IMR-90 (cell line): ENCODE data around the gene B3GNT9. TPM values are rescaled to one million over a fixed set of nuclear protein-coding genes. Genes with fewer than 3 reads are reported as not detected.
A peak's percentile ranks its signal among the peaks of the same experiment; 100 is the strongest.

Experiments used
- ATAC-seq: fragments of 200-7000 bp; cut with Tn5 transposase; 2 replicates; pipeline ENCODE4 v1.9.1; 2020; ENCODE audit warnings: low read depth, mild to moderate bottlenecking, moderate library complexity
- BruUV-seq: library from RNA; stranded (reverse); fragments of 400-500 nt; replicated peaks from 2 replicates; lab custom pipeline; 2021; lab: Mats Ljungman, UMichigan
- CTCF ChIA-PET: fragments of 300-600 bp; formaldehyde crosslinking; extraction: SDS; loops from one replicate; lab custom pipeline; 2021; ENCODE audit warnings: antibody characterized with exemption; lab: Yijun Ruan, JAX
- POLR2A ChIA-PET: fragments of 300-600 bp; sonication (Branson Sonifier 250); formaldehyde crosslinking; loops from one replicate; lab custom pipeline; 2022; ENCODE audit warnings: antibody characterized with exemption; ENCODE audit not compliant: unreplicated experiment; lab: Charles Lee
- DNase-seq: peaks from one replicate; pipeline ENCODE4 v3.0.0; 2013
- H2AFZ ChIP-seq: replicated peaks from 2 replicates; pipeline ENCODE3; 2013; ENCODE audit warnings: low read length, mild to moderate bottlenecking; ENCODE audit not compliant: poor library complexity
- H2AK5ac ChIP-seq: 2 replicates; pipeline ENCODE4 v1.6.1; 2013; ENCODE audit warnings: low read depth, low read length, inconsistent platforms
- H2AK9ac ChIP-seq: replicated peaks from 2 replicates; pipeline ENCODE3; 2013; ENCODE audit warnings: mild to moderate bottlenecking, low read depth, low read length, moderate library complexity; ENCODE audit not compliant: poor library complexity
- H2BK120ac ChIP-seq: 2 replicates; pipeline ENCODE4 v1.6.1; 2013; ENCODE audit warnings: low read depth, low read length, inconsistent platforms
- H2BK15ac ChIP-seq: 3 replicates; pipeline ENCODE4 v1.6.1; 2013; ENCODE audit warnings: low read depth, low read length, inconsistent platforms
- H2BK20ac ChIP-seq: 2 replicates; pipeline ENCODE4 v1.6.1; 2013; ENCODE audit warnings: low read depth, mild to moderate bottlenecking, inconsistent platforms, low read length, moderate library complexity
- H2BK5ac ChIP-seq: 2 replicates; pipeline ENCODE4 v1.6.1; 2013; ENCODE audit warnings: mild to moderate bottlenecking, low read depth, low read length, inconsistent platforms; ENCODE audit not compliant: poor library complexity, severe bottlenecking
- H3K14ac ChIP-seq: replicated peaks from 2 replicates; pipeline ENCODE4 v1.6.1; 2013; ENCODE audit warnings: low read depth, low read length, inconsistent platforms
- H3K18ac ChIP-seq: 2 replicates; pipeline ENCODE4 v1.6.1; 2013; ENCODE audit warnings: low read depth, low read length, control low read depth
- H3K23ac ChIP-seq: 2 replicates; pipeline ENCODE4 v1.6.1; 2013; ENCODE audit warnings: low read depth, low read length, inconsistent platforms
- H3K27ac ChIP-seq: 2 replicates; pipeline ENCODE4 v1.5.1; 2013; ENCODE audit warnings: mild to moderate bottlenecking, control low read depth, low read length; ENCODE audit not compliant: insufficient read depth
- H3K27me3 ChIP-seq: 2 replicates; pipeline ENCODE4 v1.6.1; 2013; ENCODE audit warnings: low read length; ENCODE audit not compliant: control insufficient read depth, insufficient read depth
- H3K36me3 ChIP-seq: 2 replicates; pipeline ENCODE4 v1.6.1; 2013; ENCODE audit warnings: low read length, mixed read lengths; ENCODE audit not compliant: control insufficient read depth, insufficient read depth
- H3K4ac ChIP-seq: 2 replicates; pipeline ENCODE4 v1.6.1; 2013; ENCODE audit warnings: low read depth, low read length, inconsistent platforms
- H3K4me1 ChIP-seq: 2 replicates; pipeline ENCODE4 v1.6.1; 2013; ENCODE audit warnings: low read length, mixed read lengths; ENCODE audit not compliant: control insufficient read depth, insufficient read depth
- H3K4me2 ChIP-seq: 2 replicates; pipeline ENCODE4 v1.6.1; 2013; ENCODE audit warnings: low read depth, mild to moderate bottlenecking, control low read depth, low read length, moderate library complexity
- H3K4me3 ChIP-seq: 2 replicates; pipeline ENCODE4 v1.5.1; 2013; ENCODE audit warnings: low read depth, mild to moderate bottlenecking, control low read depth, low read length, moderate library complexity; ENCODE audit not compliant: insufficient read depth
- H3K56ac ChIP-seq: 2 replicates; pipeline ENCODE4 v1.6.1; 2013; ENCODE audit warnings: low read length, inconsistent platforms; ENCODE audit not compliant: insufficient read depth; ENCODE audit errors: extremely low read depth
- H3K79me1 ChIP-seq, 2 experiments: 2 replicates each; pipeline ENCODE4 v1.6.1; 2013; ENCODE audit warnings: low read length in 2 of 2, inconsistent platforms in 1 of 2, low read depth in 1 of 2
- H3K9ac ChIP-seq: 2 replicates; pipeline ENCODE4 v1.6.1; 2013; ENCODE audit warnings: low read depth, low read length, control low read depth
- H3K9me1 ChIP-seq: 2 replicates; pipeline ENCODE4 v1.6.1; 2013; ENCODE audit warnings: low read length, inconsistent platforms; ENCODE audit not compliant: insufficient read depth
- H3K9me3 ChIP-seq: 2 replicates; pipeline ENCODE4 v1.6.1; 2013; ENCODE audit warnings: low read length; ENCODE audit not compliant: control insufficient read depth, insufficient read depth
- H4K20me1 ChIP-seq: 2 replicates; pipeline ENCODE4 v1.6.1; 2013; ENCODE audit warnings: low read length, inconsistent platforms; ENCODE audit not compliant: insufficient read depth
- H4K5ac ChIP-seq: 2 replicates; pipeline ENCODE4 v1.6.1; 2013; ENCODE audit warnings: mild to moderate bottlenecking, low read depth, low read length, control low read depth
- H4K8ac ChIP-seq, 2 experiments: 2 replicates each; pipeline ENCODE4 v1.6.1; 2013; ENCODE audit warnings: low read depth in 2 of 2, low read length in 2 of 2, control low read depth in 1 of 2, inconsistent platforms in 1 of 2
- H4K91ac ChIP-seq: 2 replicates; pipeline ENCODE4 v1.6.1; 2013; ENCODE audit warnings: low read depth, low read length, inconsistent platforms; ENCODE audit not compliant: insufficient read depth
- BHLHE40 ChIP-seq: fragments of 150-350 bp; IDR thresholded peaks from 2 replicates; pipeline ENCODE4 v1.6.1; 2016; ENCODE audit warnings: mild to moderate bottlenecking, low read depth, low read length
- CEBPB ChIP-seq: IDR thresholded peaks from 2 replicates; pipeline ENCODE4 v1.6.1; 2012; ENCODE audit warnings: low read depth, low read length, improper control_type of control experiment
- CHD1 ChIP-seq: IDR thresholded peaks from 2 replicates; pipeline ENCODE4 v1.6.1; 2012; ENCODE audit warnings: low read depth, low read length, improper control_type of control experiment
- CTCF ChIP-seq: conservative IDR thresholded peaks from 2 replicates; pipeline ENCODE4 v1.5.1; 2012; ENCODE audit warnings: mild to moderate bottlenecking, low read depth, low read length, improper control_type of control experiment
- FOS ChIP-seq: fragments of 150-350 bp; IDR thresholded peaks from 2 replicates; pipeline ENCODE4 v1.6.1; 2016; ENCODE audit warnings: low read depth, low read length
- MAFK ChIP-seq: IDR thresholded peaks from 2 replicates; pipeline ENCODE4 v1.6.1; 2012; ENCODE audit warnings: low read depth, low read length, improper control_type of control experiment
- MAZ ChIP-seq: IDR thresholded peaks from 2 replicates; pipeline ENCODE4 v1.6.1; 2012; ENCODE audit warnings: low read depth, mild to moderate bottlenecking, low read length, improper control_type of control experiment, moderate library complexity, borderline replicate concordance
- MXI1 ChIP-seq: IDR thresholded peaks from 2 replicates; pipeline ENCODE4 v1.6.1; 2012; ENCODE audit warnings: low read depth, mild to moderate bottlenecking, low read length, moderate library complexity, borderline replicate concordance
- NFE2L2 ChIP-seq: fragments of 150-350 bp; IDR thresholded peaks from 2 replicates; pipeline ENCODE4 v1.6.1; 2016; ENCODE audit warnings: low read depth, mild to moderate bottlenecking, low read length
- POLR2A ChIP-seq: IDR thresholded peaks from 2 replicates; pipeline ENCODE4 v1.6.1; 2012; ENCODE audit warnings: mild to moderate bottlenecking, low read depth, low read length
- RAD21 ChIP-seq: IDR thresholded peaks from 2 replicates; pipeline ENCODE4 v1.6.1; 2012; ENCODE audit warnings: low read length, improper control_type of control experiment
- RCOR1 ChIP-seq: IDR thresholded peaks from 2 replicates; pipeline ENCODE4 v1.6.1; 2012; ENCODE audit warnings: mild to moderate bottlenecking, low read length, improper control_type of control experiment; ENCODE audit not compliant: insufficient replicate concordance
- RFX5 ChIP-seq: IDR thresholded peaks from 2 replicates; pipeline ENCODE4 v1.8.0; 2012; ENCODE audit warnings: low read depth, mild to moderate bottlenecking, low read length, moderate library complexity
- SMC3 ChIP-seq: fragments of 150-350 bp; IDR thresholded peaks from 2 replicates; pipeline ENCODE4 v1.6.1; 2016; ENCODE audit warnings: low read depth, mild to moderate bottlenecking, antibody characterized with exemption, low read length, moderate library complexity
- WGBS, 2 experiments: methylation state at CpG; one replicate each; pipeline versions ENCODE4 v1.1.5 to v1.1.7; 2013; ENCODE audit warnings: missing lambda C conversion rate in 2 of 2; ENCODE audit not compliant: insufficient read length in 1 of 2; ENCODE audit errors: extremely low coverage in 2 of 2; 5-methylcytosine and 5-hydroxymethylcytosine counted together
- dilution Hi-C: fragments of 300-500 bp; cut with HindIII; formaldehyde crosslinking; loops from one replicate; pipeline ENCODE4 v1.14.3; 2018; ENCODE audit warnings: low sequenced_read_pairs; ENCODE audit not compliant: unreplicated experiment
- in situ Hi-C: fragments of 300-500 bp; cut with MboI; formaldehyde crosslinking; loops from 3 replicates; pipeline ENCODE4 v1.14.3; 2019; ENCODE audit warnings: low sequenced_read_pairs, inconsistent platforms, mixed read lengths
- intact Hi-C: fragments of 100-400 bp; cut with micrococcal nuclease; formaldehyde crosslinking; loops from 2 replicates; pipeline ENCODE4 v1.10.0; 2022
- polyA plus RNA-seq, 3 experiments: library from polyadenylated mRNA; depleted of rRNA; stranded (reverse); fragments of >200 nt; gene quantifications; 2 replicates each; pipeline ENCODE4 v1.2.3, GENCODE V29; 2012; ENCODE audit warnings: low replicate concordance in 1 of 3
- total RNA-seq: library from RNA; depleted of rRNA; stranded (reverse); fragments of >200 nt; gene quantifications from 2 replicates; pipeline ENCODE4 v1.2.3, GENCODE V29; 2012
- TF ChIP-seq, protein P1 (sequence below): fragments of 150-350 bp; IDR thresholded peaks from 2 replicates; pipeline ENCODE4 v1.6.1; 2017; ENCODE audit warnings: mild to moderate bottlenecking, antibody characterized with exemption, low read length, low read depth
- TF ChIP-seq, protein P2 (sequence below): fragments of 150-350 bp; IDR thresholded peaks from 2 replicates; pipeline ENCODE4 v1.6.1; 2016; ENCODE audit warnings: low read depth, mild to moderate bottlenecking, low read length, moderate library complexity, borderline replicate concordance

B3GNT9 gene
- total and polyA plus RNA-seq, 2 of the 4 experiments (the other 2 are of a cell fraction) = 5.0 to 12.0 TPM

GRCh38 chr16:67161595-67162058 lies 10.8 kb upstream of the B3GNT9 start:
- BruUV-seq = no TSS peak
- H3K36me3 ChIP-seq = peaks cover 3% of the 10 kb centered on the region; the same call in 1 of the 2 replicates
- no peak overlapping the region for H3K4me3 ChIP-seq
- H3K27me3 ChIP-seq = peaks cover 24% of the 10 kb centered on the region; the same call in 1 of the 2 replicates
- TF ChIP-seq CTCF (no peak), RAD21 (no peak), MAFK (no peak), MXI1 (no peak), RCOR1 (no peak), NFE2L2 (no peak), RFX5 (no peak), BHLHE40 (no peak), CEBPB (no peak), SMC3 (no peak), MAZ (no peak), CHD1 (no peak), POLR2A (no peak), FOS (no peak)
- TF ChIP-seq, protein P1, sequence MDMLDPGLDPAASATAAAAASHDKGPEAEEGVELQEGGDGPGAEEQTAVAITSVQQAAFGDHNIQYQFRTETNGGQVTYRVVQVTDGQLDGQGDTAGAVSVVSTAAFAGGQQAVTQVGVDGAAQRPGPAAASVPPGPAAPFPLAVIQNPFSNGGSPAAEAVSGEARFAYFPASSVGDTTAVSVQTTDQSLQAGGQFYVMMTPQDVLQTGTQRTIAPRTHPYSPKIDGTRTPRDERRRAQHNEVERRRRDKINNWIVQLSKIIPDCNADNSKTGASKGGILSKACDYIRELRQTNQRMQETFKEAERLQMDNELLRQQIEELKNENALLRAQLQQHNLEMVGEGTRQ = no peak
- TF ChIP-seq, protein P2, sequence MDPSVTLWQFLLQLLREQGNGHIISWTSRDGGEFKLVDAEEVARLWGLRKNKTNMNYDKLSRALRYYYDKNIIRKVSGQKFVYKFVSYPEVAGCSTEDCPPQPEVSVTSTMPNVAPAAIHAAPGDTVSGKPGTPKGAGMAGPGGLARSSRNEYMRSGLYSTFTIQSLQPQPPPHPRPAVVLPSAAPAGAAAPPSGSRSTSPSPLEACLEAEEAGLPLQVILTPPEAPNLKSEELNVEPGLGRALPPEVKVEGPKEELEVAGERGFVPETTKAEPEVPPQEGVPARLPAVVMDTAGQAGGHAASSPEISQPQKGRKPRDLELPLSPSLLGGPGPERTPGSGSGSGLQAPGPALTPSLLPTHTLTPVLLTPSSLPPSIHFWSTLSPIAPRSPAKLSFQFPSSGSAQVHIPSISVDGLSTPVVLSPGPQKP = no peak
- in situ Hi-C loops = no loop called here
- peaks cover 10% of the 10 kb centered on the region for H4K20me1 ChIP-seq
- CTCF ChIA-PET = interaction anchor here (0.6 kb wide), 1 partner anchor 11 kb away, joined by 4 read pairs; the partner anchor contains the start of gene B3GNT9
- intact Hi-C loops = no loop called here
- peak overlapping the region; percentile 35; the same call in 1 of the 2 replicates for H3K23ac ChIP-seq
- no peak overlapping the region for H2BK15ac ChIP-seq
- no peak overlapping the region for H4K8ac ChIP-seq
- no peak overlapping the region for H4K91ac ChIP-seq
- no peaks in the 10 kb centered on the region for H3K9me3 ChIP-seq
- H4K5ac ChIP-seq = peak overlapping the region; percentile 49; the same call in 1 of the 2 replicates
- H2BK5ac ChIP-seq = no peak overlapping the region
- H3K9ac ChIP-seq = no peak overlapping the region
- H3K4me1 ChIP-seq = peaks cover 18% of the 10 kb centered on the region; the same call in 1 of the 2 replicates
- peak overlapping the region; percentile 66 for H3K4me2 ChIP-seq
- POLR2A ChIA-PET = no interaction called here
- H2BK120ac ChIP-seq = no peak overlapping the region
- peaks cover 10 to 25% of the 10 kb centered on the region in 2 experiments; a peak in 2 of 4 replicates for H3K79me1 ChIP-seq
- H3K56ac ChIP-seq = no peak overlapping the region
- DNase-seq (no peak), ATAC-seq (no peak)
- peak overlapping the region; percentile 61; the same call in 1 of the 2 replicates for H2AK5ac ChIP-seq
- no peak overlapping the region for H3K4ac ChIP-seq
- H2AFZ ChIP-seq = peak overlapping the region; percentile 19
- H2BK20ac ChIP-seq = no peak overlapping the region
- no peak overlapping the region for H3K27ac ChIP-seq
- H3K9me1 ChIP-seq = peaks cover 5% of the 10 kb centered on the region; the same call in 1 of the 2 replicates
- H3K14ac ChIP-seq = no peak overlapping the region
- no peak overlapping the region for H3K18ac ChIP-seq
- WGBS, 2 experiments = 43% methylated on average over 2 of the region's 25 CpGs; no CpG with 5 or more reads in 1 of the 2 experiments
- peak overlapping the region; percentile 7 for H2AK9ac ChIP-seq
- dilution Hi-C loops = no loop called here
